Adipocyte (in vitro differentiated cells): ENCODE results near the gene EEF2.

Source experiments
- DNase-seq: peaks from one replicate; pipeline ENCODE4 v3.0.0-alpha.2; 2015; ENCODE audit warnings: low read depth
- H3K27me3 ChIP-seq: replicated peaks from 2 replicates; pipeline ENCODE4 v1.7.0; 2013; ENCODE audit warnings: mild to moderate bottlenecking, low read length, moderate library complexity; ENCODE audit not compliant: control insufficient read depth, insufficient read depth
- H3K36me3 ChIP-seq: 2 replicates; pipeline ENCODE4 v1.7.0; 2013; ENCODE audit warnings: low read length, mild to moderate bottlenecking, moderate library complexity; ENCODE audit not compliant: control insufficient read depth, insufficient read depth, severe bottlenecking
- H3K4me1 ChIP-seq: 2 replicates; pipeline ENCODE4 v1.7.0; 2013; ENCODE audit warnings: mild to moderate bottlenecking, low read length, moderate library complexity; ENCODE audit not compliant: control insufficient read depth, insufficient read depth
- H3K4me3 ChIP-seq: 2 replicates; pipeline ENCODE4 v1.7.0; 2013; ENCODE audit warnings: mild to moderate bottlenecking, low read length, moderate library complexity
- H3K9ac ChIP-seq: 2 replicates; pipeline ENCODE4 v1.7.0; 2013; ENCODE audit warnings: mild to moderate bottlenecking, low read length, moderate library complexity
- H3K9me3 ChIP-seq: 2 replicates; pipeline ENCODE4 v1.7.0; 2013; ENCODE audit warnings: mild to moderate bottlenecking, low read length, moderate library complexity; ENCODE audit not compliant: control insufficient read depth

EEF2 gene

GRCh38 chr19:3984908-3985642 is at the start of gene EEF2:
TSS of gene EEF2 (minus strand) at chr19:3985463. CDS start at chr19:3985380, 83 bp downstream.
- Histone ChIP-seq H3K27me3 (no peaks in the 10 kb centered on the region), H3K4me3 (peak within 1 kb of the TSS; percentile 99), H3K9ac (peak within 1 kb of the TSS; percentile 100), H3K9me3 (no peaks in the 10 kb centered on the region), H3K4me1 (peaks cover 48% of the 10 kb centered on the region), H3K36me3 (peaks cover 43% of the 10 kb centered on the region)
- DNase-seq = peak; percentile 96

GRCh38 chr19:4034048-4035017 is 49.1 kb upstream of the EEF2 start:
- H3K27me3 ChIP-seq = no peaks in the 10 kb centered on the region
- H3K9me3 ChIP-seq = no peaks in the 10 kb centered on the region
- peaks cover 35% of the 10 kb centered on the region for H3K36me3 ChIP-seq
- DNase-seq = no peak
- no peak overlapping the region for H3K9ac ChIP-seq
- H3K4me3 ChIP-seq = no peak overlapping the region
- no peaks in the 10 kb centered on the region for H3K4me1 ChIP-seq

- DNase-seq = no peak
Observed at GRCh38 chr19:4033028-4033956, 48.0 kb upstream of the EEF2 start.

GRCh38 chr19:4032436-4032835 is 47.2 kb upstream of the EEF2 start:
- Histone ChIP-seq H3K9me3 (no peaks in the 10 kb centered on the region), H3K4me1 (no peaks in the 10 kb centered on the region), H3K4me3 (no peak overlapping the region), H3K27me3 (no peaks in the 10 kb centered on the region), H3K9ac (no peak overlapping the region), H3K36me3 (peaks cover 36% of the 10 kb centered on the region)
- DNase-seq = no peak

More at GRCh38 chr19:4033028-4033956, 48.0 kb upstream of the EEF2 start:
- H3K9ac ChIP-seq = no peak overlapping the region
- H3K9me3 ChIP-seq = no peaks in the 10 kb centered on the region
- no peaks in the 10 kb centered on the region for H3K27me3 ChIP-seq
- H3K4me3 ChIP-seq = no peak overlapping the region
- peaks cover 40% of the 10 kb centered on the region for H3K36me3 ChIP-seq
- no peaks in the 10 kb centered on the region for H3K4me1 ChIP-seq

- Histone ChIP-seq H3K9me3 (no peaks in the 10 kb centered on the region), H3K36me3 (peaks cover 32% of the 10 kb centered on the region), H3K9ac (no peak overlapping the region), H3K27me3 (no peaks in the 10 kb centered on the region), H3K4me1 (no peaks in the 10 kb centered on the region), H3K4me3 (no peak overlapping the region)
- DNase-seq = no peak
Observed at GRCh38 chr19:4031420-4031819, 46.2 kb upstream of the EEF2 start.

GRCh38 chr19:4030981-4031380 is 45.7 kb upstream of the EEF2 start:
- H3K4me3 ChIP-seq = no peak overlapping the region
- no peaks in the 10 kb centered on the region for H3K4me1 ChIP-seq
- no peak overlapping the region for H3K9ac ChIP-seq
- H3K36me3 ChIP-seq = peaks cover 29% of the 10 kb centered on the region
- no peaks in the 10 kb centered on the region for H3K9me3 ChIP-seq
- DNase-seq = no peak
- no peaks in the 10 kb centered on the region for H3K27me3 ChIP-seq

- H3K9me3 ChIP-seq = no peaks in the 10 kb centered on the region
- H3K4me3 ChIP-seq = no peak overlapping the region
- no peak for DNase-seq
- H3K27me3 ChIP-seq = no peaks in the 10 kb centered on the region
- H3K36me3 ChIP-seq = peaks cover 27% of the 10 kb centered on the region
- H3K9ac ChIP-seq = no peak overlapping the region
- H3K4me1 ChIP-seq = no peaks in the 10 kb centered on the region
Observed at GRCh38 chr19:4030552-4030951, 45.3 kb upstream of the EEF2 start.

- Histone ChIP-seq H3K36me3 (peaks cover 35% of the 10 kb centered on the region), H3K4me3 (no peak overlapping the region)
- DNase-seq = no peak
Observed at GRCh38 chr19:4029247-4029614, 44.0 kb upstream of the EEF2 start.

GRCh38 chr19:4028334-4029246 is 43.3 kb upstream of the EEF2 start:
- Histone ChIP-seq H3K9me3 (no peaks in the 10 kb centered on the region), H3K9ac (no peak overlapping the region), H3K27me3 (no peaks in the 10 kb centered on the region), H3K4me3 (no peak overlapping the region), H3K36me3 (peaks cover 35% of the 10 kb centered on the region), H3K4me1 (no peaks in the 10 kb centered on the region)
- no peak for DNase-seq

More at GRCh38 chr19:4029247-4029614, 44.0 kb upstream of the EEF2 start:
- Histone ChIP-seq H3K27me3 (no peaks in the 10 kb centered on the region), H3K9me3 (no peaks in the 10 kb centered on the region), H3K4me1 (no peaks in the 10 kb centered on the region), H3K9ac (no peak overlapping the region)

GRCh38 chr19:4027146-4027545 is 41.9 kb upstream of the EEF2 start:
- no peaks in the 10 kb centered on the region for H3K4me1 ChIP-seq
- no peak for DNase-seq
- H3K27me3 ChIP-seq = no peaks in the 10 kb centered on the region
- no peak overlapping the region for H3K4me3 ChIP-seq
- peaks cover 30% of the 10 kb centered on the region for H3K36me3 ChIP-seq
- no peaks in the 10 kb centered on the region for H3K9me3 ChIP-seq
- no peak overlapping the region for H3K9ac ChIP-seq
